GM12878 (cell line): ENCODE measurements around the gene UTS2R. TPM values are rescaled to one million over a fixed set of nuclear protein-coding genes. Genes with fewer than 3 reads are reported as not detected.
A peak's percentile ranks its signal among the peaks of the same experiment; 100 is the strongest.

Experiments
- ATAC-seq: fragments of 200-7000 bp; cut with Tn5 transposase; 3 replicates; pipeline ENCODE4 v1.9.1; 2020; ENCODE audit warnings: mild to moderate bottlenecking, moderate library complexity
- BruUV-seq: library from RNA; stranded (reverse); fragments of 400-500 nt; replicated peaks from 2 replicates; lab custom pipeline; 2021; lab: Mats Ljungman, UMichigan
- CTCF ChIA-PET: fragments of 300-600 bp; sonication (Branson Sonifier 250); formaldehyde crosslinking; extraction: SDS; loops from one replicate; lab custom pipeline; 2021; ENCODE audit warnings: inconsistent platforms; lab: Yijun Ruan, JAX
- POLR2A ChIA-PET: fragments of 350-600 bp; formaldehyde crosslinking; extraction: SDS; loops from one replicate; lab custom pipeline; 2021; ENCODE audit warnings: inconsistent platforms; lab: Charles Lee
- RAD21 ChIA-PET: fragments of 300-600 bp; sonication (Branson Sonifier 250); formaldehyde crosslinking; loops from one replicate; lab custom pipeline; 2023; ENCODE audit warnings: antibody characterized with exemption; ENCODE audit not compliant: unreplicated experiment; lab: Charles Lee
- SMC1A ChIA-PET: fragments of 300-600 bp; sonication (Branson Sonifier 250); formaldehyde crosslinking; loops from one replicate; lab custom pipeline; 2023; ENCODE audit not compliant: unreplicated experiment, uncharacterized antibody; lab: Charles Lee
- DNase-seq: peaks from one replicate; pipeline ENCODE4 v3.0.0-alpha.2; 2011; ENCODE audit warnings: low read depth, low spot score
- FAIRE-seq: peaks from 3 replicates; lab custom pipeline; 2011; peaks lifted over from hg19 to GRCh38; lab: Jason Lieb, UNC
- H2AFZ ChIP-seq: 2 replicates; pipeline ENCODE4 v1.6.0; 2011; ENCODE audit warnings: low read depth, low read length, control low read depth; ENCODE audit not compliant: control insufficient read depth
- H3K27ac ChIP-seq: 2 replicates; pipeline ENCODE4 v1.5.1; 2011; ENCODE audit warnings: control low read depth; ENCODE audit not compliant: control insufficient read depth, insufficient read depth
- H3K27me3 ChIP-seq, 2 experiments: replicated peaks in 1 of 2; 2 replicates each; pipeline versions ENCODE4 v1.6.0 to v1.6.1; 2011; ENCODE audit warnings: low read length in 1 of 2; ENCODE audit not compliant: control insufficient read depth in 2 of 2, insufficient read depth in 2 of 2
- H3K36me3 ChIP-seq, 2 experiments: 2 replicates each; pipeline ENCODE4 v1.5.1; 2011; ENCODE audit warnings: low read length in 1 of 2; ENCODE audit not compliant: control insufficient read depth in 2 of 2, insufficient read depth in 2 of 2
- H3K4me1 ChIP-seq: 2 replicates; pipeline ENCODE4 v1.6.1; 2011; ENCODE audit warnings: mild to moderate bottlenecking, low read length, moderate library complexity, mixed read lengths; ENCODE audit not compliant: control insufficient read depth, insufficient read depth
- H3K4me2 ChIP-seq: 2 replicates; pipeline ENCODE4 v1.6.0; 2011; ENCODE audit warnings: control low read depth; ENCODE audit not compliant: control insufficient read depth, insufficient read depth
- H3K4me3 ChIP-seq: fragments of 200-600 bp; sonication (generic); 2 replicates; pipeline ENCODE4 v1.5.1; 2016
- H3K79me2 ChIP-seq: 2 replicates; pipeline ENCODE4 v1.6.0; 2011; ENCODE audit warnings: low read length; ENCODE audit not compliant: control insufficient read depth, insufficient read depth
- H3K9ac ChIP-seq: 2 replicates; pipeline ENCODE4 v1.8.0; 2011; ENCODE audit warnings: low read length, control low read depth, mixed read lengths; ENCODE audit not compliant: control insufficient read depth, insufficient read depth
- H3K9me3 ChIP-seq: replicated peaks from 3 replicates; pipeline ENCODE4 v1.5.1; 2011; ENCODE audit warnings: mild to moderate bottlenecking, low read length; ENCODE audit not compliant: control insufficient read depth, insufficient read depth
- H4K20me1 ChIP-seq: 2 replicates; pipeline ENCODE4 v1.6.0; 2011; ENCODE audit not compliant: control insufficient read depth, insufficient read depth
- BCL11A ChIP-seq: IDR thresholded peaks from 2 replicates; pipeline ENCODE4 v1.6.1; 2011; ENCODE audit warnings: low read depth, low read length
- BHLHE40 ChIP-seq, 2 experiments: fragments of 450-650 bp in 1 of 2; IDR thresholded peaks; 2 replicates each; pipeline ENCODE4 v1.6.1; 2011 to 2017; ENCODE audit warnings: low read depth in 2 of 2, borderline replicate concordance in 1 of 2, improper control_type of control experiment in 1 of 2, low read length in 1 of 2, mild to moderate bottlenecking in 1 of 2
- EGR1 ChIP-seq, 2 experiments: IDR thresholded peaks; 1 replicate in 1 of 2; 2 replicates in 1 of 2; pipeline ENCODE4 v1.6.1; 2011 to 2012; ENCODE audit warnings: low read depth in 2 of 2, low read length in 2 of 2, borderline replicate concordance in 1 of 2, mild to moderate bottlenecking in 1 of 2, moderate library complexity in 1 of 2
- PBX3 ChIP-seq: IDR thresholded peaks from 2 replicates; pipeline ENCODE4 v1.6.1; 2011; ENCODE audit warnings: mild to moderate bottlenecking, low read depth, low read length, moderate library complexity; ENCODE audit not compliant: insufficient replicate concordance
- SIX5 ChIP-seq: IDR thresholded peaks from 2 replicates; pipeline ENCODE4 v1.6.1; 2011; ENCODE audit warnings: mild to moderate bottlenecking, low read depth, low read length, moderate library complexity; ENCODE audit not compliant: severe bottlenecking
- SMARCA5 ChIP-seq: fragments of 450-650 bp; IDR thresholded peaks from 2 replicates; pipeline ENCODE4 v1.6.1; 2017; ENCODE audit warnings: mild to moderate bottlenecking
- TCF12 ChIP-seq: IDR thresholded peaks from 2 replicates; pipeline ENCODE4 v1.6.1; 2011; ENCODE audit warnings: low read depth, mild to moderate bottlenecking, low read length
- TCF3 ChIP-seq: IDR thresholded peaks from 2 replicates; pipeline ENCODE4 v1.6.1; 2012; ENCODE audit warnings: low read depth, mild to moderate bottlenecking, low read length, borderline replicate concordance; ENCODE audit not compliant: insufficient read depth
- ZSCAN29 ChIP-seq: fragments of 450-650 bp; IDR thresholded peaks from 2 replicates; pipeline ENCODE4 v1.6.1; 2017; ENCODE audit warnings: mild to moderate bottlenecking, moderate library complexity
- WGBS: methylation state at CpG from one replicate; pipeline ENCODE4 v1.1.6; 2016; ENCODE audit warnings: low lambda C conversion rate; ENCODE audit not compliant: insufficient replicate concordance, insufficient coverage; ENCODE audit errors: missing lambda C conversion rate; 5-methylcytosine and 5-hydroxymethylcytosine counted together
- in situ Hi-C: fragments of 300-500 bp; cut with MboI; formaldehyde crosslinking; loops from 9 replicates; pipeline ENCODE4 v1.14.3; 2018; ENCODE audit warnings: mixed read lengths
- intact Hi-C: fragments of 100-400 bp; cut with micrococcal nuclease; formaldehyde crosslinking; loops from one replicate; pipeline ENCODE4 v1.14.2; 2022; ENCODE audit not compliant: unreplicated experiment
- polyA plus RNA-seq, 11 experiments: library from polyadenylated mRNA; depleted of rRNA in 4 of 11; unstranded in 6 of 11; stranded (reverse) in 5 of 11; fragments of >200 nt; fragmentation: Nextera tagmentation in 4 of 11; fragmentation: Illumina TruSeq in 1 of 11; extraction: Ambion mirVana in 4 of 11; extraction: Trizol in 1 of 11; gene quantifications; 1 replicate in 1 of 11; 2 replicates in 10 of 11; pipeline versions ENCODE4 v1.2.1 to v1.2.3, GENCODE V29; 2011 to 2016; ENCODE audit warnings: inconsistent platforms in 2 of 11, missing spikeins in 2 of 11, low read depth in 1 of 11
- total RNA-seq, 4 experiments: library from RNA; depleted of rRNA in 3 of 4; stranded (reverse); fragments of >200 nt in 3 of 4; fragmentation: Illumina TruSeq in 1 of 4; extraction: Trizol in 1 of 4; gene quantifications; 2 replicates each; pipeline versions ENCODE4 v1.2.1 to v1.2.3, GENCODE V29; 2013 to 2021
- TF ChIP-seq, protein P1 (sequence below): fragments of 450-650 bp; IDR thresholded peaks from 2 replicates; pipeline ENCODE4 v1.6.1; 2014; ENCODE audit warnings: mild to moderate bottlenecking

The UTS2R gene
- total and polyA plus RNA-seq, 10 of the 15 experiments (the other 5 are each of a cell fraction or from before 2014, with no cell fraction given): 0.04 to 0.36 (median 0.11) TPM; not detected in 6

- in situ Hi-C loops: no loop called here
- TF ChIP-seq, protein P1, sequence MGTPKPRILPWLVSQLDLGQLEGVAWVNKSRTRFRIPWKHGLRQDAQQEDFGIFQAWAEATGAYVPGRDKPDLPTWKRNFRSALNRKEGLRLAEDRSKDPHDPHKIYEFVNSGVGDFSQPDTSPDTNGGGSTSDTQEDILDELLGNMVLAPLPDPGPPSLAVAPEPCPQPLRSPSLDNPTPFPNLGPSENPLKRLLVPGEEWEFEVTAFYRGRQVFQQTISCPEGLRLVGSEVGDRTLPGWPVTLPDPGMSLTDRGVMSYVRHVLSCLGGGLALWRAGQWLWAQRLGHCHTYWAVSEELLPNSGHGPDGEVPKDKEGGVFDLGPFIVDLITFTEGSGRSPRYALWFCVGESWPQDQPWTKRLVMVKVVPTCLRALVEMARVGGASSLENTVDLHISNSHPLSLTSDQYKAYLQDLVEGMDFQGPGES: no peak
- no peak for TF ChIP-seq SMARCA5
- TF ChIP-seq ZSCAN29: no peak
- peak; percentile 90 for TF ChIP-seq TCF12
- no peak for TF ChIP-seq PBX3
- TF ChIP-seq TCF3: peak; percentile 12; the same call in 1 of the 2 replicates
- TF ChIP-seq SIX5: no peak
- peak in 1 of 2 experiments; percentile 39; a peak in 2 of 4 replicates for TF ChIP-seq BHLHE40 (IDR thresholded peaks at IDR 0.05; ENCODE audit: borderline replicate concordance in 1 of 2, low read depth in 2 of 2, low read length in 1 of 2)
- TF ChIP-seq BCL11A: no peak
- no peak for TF ChIP-seq EGR1 (IDR thresholded peaks at IDR 0.05; ENCODE audit: borderline replicate concordance in 1 of 2, low read depth in 2 of 2, low read length in 2 of 2)
- TF ChIP-seq, all 136 proteins: peak for 3
- H3K4me3 ChIP-seq: no peak overlapping the region
- H2AFZ ChIP-seq: no peak overlapping the region
- FAIRE-seq (no peak), ATAC-seq (peak; percentile 31), DNase-seq (no peak)
- no peak overlapping the region for H3K27ac ChIP-seq
- no TSS peak for BruUV-seq
- ChIA-PET RAD21 (no interaction called here), POLR2A (no interaction called here), CTCF (interaction anchor here (1.2 to 1.4 kb wide), 2 partner anchors 20 to 31 kb away, joined by 3 to 4 read pairs; no protein-coding TSS in a partner anchor), SMC1A (interaction anchor here (0.9 kb wide), 1 partner anchor 29 kb away, joined by 3 read pairs; no protein-coding TSS in a partner anchor)
- WGBS: 27% methylated on average over 28 of the region's 28 CpGs
- no peak overlapping the region for H3K4me2 ChIP-seq
- H3K36me3 ChIP-seq: no peaks in the 10 kb centered on the region
- no peaks in the 10 kb centered on the region for H3K79me2 ChIP-seq
- peaks cover 6 to 12% of the 10 kb centered on the region in 2 experiments; a peak in 3 of 4 replicates for H3K27me3 ChIP-seq
- peaks cover 11% of the 10 kb centered on the region for H3K4me1 ChIP-seq
- no peaks in the 10 kb centered on the region for H4K20me1 ChIP-seq
- H3K9me3 ChIP-seq: no peaks in the 10 kb centered on the region
- intact Hi-C loops: no loop called here
- H3K9ac ChIP-seq: no peak overlapping the region
Measured at GRCh38 chr17:82330322-82331239, 41.0 kb upstream of the UTS2R start.
